CD4-positive, alpha-beta memory T cell (primary cell): Measurements from ENCODE around the gene NSD1. TPM values are rescaled to one million over a fixed set of nuclear protein-coding genes. Genes with fewer than 3 reads are reported as not detected.
"Not testable (repeated sequence)": the region's sequence is repeated elsewhere in the genome, so short reads cannot be mapped to it uniquely, and the experiment has no call there.

Experiments used
- CTCF ChIA-PET: fragments of 350-600 bp; sonication (Branson Sonifier 250); formaldehyde crosslinking; loops from one replicate; lab custom pipeline; 2021; ENCODE audit warnings: inconsistent platforms; ENCODE audit not compliant: partially characterized antibody; lab: Charles Lee
- POLR2A ChIA-PET: fragments of 350-600 bp; sonication (Branson Sonifier 250); formaldehyde crosslinking; loops from one replicate; lab custom pipeline; 2021; ENCODE audit not compliant: partially characterized antibody; lab: Charles Lee
- DNase-seq, 5 donors: peaks; one replicate each; pipeline versions ENCODE4 v3.0.0 to v3.0.0-alpha.2; 2020 to 2022; ENCODE audit warnings: mixed read lengths in 1 of 5
- H3K27ac ChIP-seq: one replicate; pipeline ENCODE4 v1.7.0; 2013; ENCODE audit warnings: low read depth, low read length
- H3K27me3 ChIP-seq: 2 replicates; pipeline ENCODE4 v1.7.0; 2013; ENCODE audit warnings: mild to moderate bottlenecking, low read length, moderate library complexity; ENCODE audit not compliant: insufficient read depth
- H3K36me3 ChIP-seq: 2 replicates; pipeline ENCODE4 v1.7.0; 2013; ENCODE audit warnings: mild to moderate bottlenecking, low read length, moderate library complexity; ENCODE audit not compliant: insufficient read depth
- H3K4me1 ChIP-seq: 2 replicates; pipeline ENCODE4 v1.7.0; 2013; ENCODE audit warnings: mild to moderate bottlenecking, low read length, moderate library complexity; ENCODE audit not compliant: insufficient read depth
- H3K4me3 ChIP-seq, 2 donors: one replicate each; pipeline ENCODE4 v1.7.0; 2013; ENCODE audit warnings: low read length in 2 of 2, mild to moderate bottlenecking in 1 of 2
- H3K9me3 ChIP-seq, 2 donors: one replicate each; pipeline ENCODE4 v1.7.0; 2013; ENCODE audit warnings: low read length in 2 of 2, control low read depth in 1 of 2; ENCODE audit not compliant: control insufficient read depth in 1 of 2
- H3K27ac Mint-ChIP-seq, 7 donors: one replicate each; pipeline ENCODE4 v1.8.0; 2020 to 2021; ENCODE audit warnings: mixed read lengths in 7 of 7, mild to moderate bottlenecking in 6 of 7, inconsistent platforms in 3 of 7, moderate library complexity in 3 of 7
- H3K27me3 Mint-ChIP-seq, 2 donors: one replicate each; pipeline ENCODE4 v1.8.0; 2020 to 2021; ENCODE audit warnings: mixed read lengths in 2 of 2
- H3K36me3 Mint-ChIP-seq, 2 donors: one replicate each; pipeline ENCODE4 v1.8.0; 2020 to 2021; ENCODE audit warnings: mixed read lengths in 2 of 2, inconsistent platforms in 1 of 2, mild to moderate bottlenecking in 1 of 2
- H3K4me1 Mint-ChIP-seq, 4 donors: one replicate each; pipeline ENCODE4 v1.8.0; 2020 to 2021; ENCODE audit warnings: mixed read lengths in 4 of 4, mild to moderate bottlenecking in 1 of 4
- H3K4me3 Mint-ChIP-seq, 8 donors: one replicate each; pipeline ENCODE4 v1.8.0; 2020 to 2021; ENCODE audit warnings: mixed read lengths in 8 of 8, mild to moderate bottlenecking in 7 of 8, moderate library complexity in 6 of 8, inconsistent platforms in 3 of 8
- H3K9me3 Mint-ChIP-seq, 8 donors: one replicate each; pipeline ENCODE4 v1.8.0; 2020 to 2021; ENCODE audit warnings: mixed read lengths in 8 of 8, mild to moderate bottlenecking in 5 of 8, inconsistent platforms in 3 of 8, moderate library complexity in 1 of 8
- intact Hi-C: fragments of 100-400 bp; cut with micrococcal nuclease; formaldehyde crosslinking; loops from one replicate; pipeline ENCODE4 v1.15.1; 2023
- polyA plus RNA-seq, 2 donors: library from polyadenylated mRNA; unstranded; fragments of 300-500 nt; fragmentation: Illumina TruSeq; gene quantifications; one replicate each; pipeline ENCODE4 v1.2.3, GENCODE V29; 2021
- total RNA-seq, 2 experiments: library from RNA; stranded (reverse); gene quantifications; one replicate each; pipeline ENCODE4 v1.2.3, GENCODE V29; 2021

Gene NSD1
- total and polyA plus RNA-seq, 4 experiments from 2014 or later: 14.3 to 122 (median 90.0) TPM

DNA sequence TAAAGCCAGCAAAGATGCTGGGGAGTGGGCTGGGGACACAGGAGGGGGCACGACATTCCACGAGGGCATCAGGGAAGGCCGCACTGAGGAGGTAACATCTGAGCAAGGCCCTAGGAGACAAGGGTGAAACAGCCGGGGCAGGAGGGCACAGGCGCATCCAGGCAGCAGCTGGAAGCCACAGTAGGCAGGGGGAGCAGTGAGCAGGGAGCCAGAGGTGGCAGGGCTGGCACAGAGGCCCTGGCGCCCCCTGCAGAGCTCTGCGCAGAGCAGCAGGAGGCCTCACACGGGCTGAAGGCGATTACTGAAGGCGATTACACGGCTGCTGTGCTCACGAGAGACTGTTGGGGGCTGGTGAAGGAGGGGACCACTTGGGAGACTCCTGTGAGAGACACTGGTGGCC lies 202.5 kb downstream of the NSD1 start:
- Mint-ChIP-seq H3K27ac (no peak overlapping the region), H3K27me3 (no peaks in the 10 kb centered on the region), H3K4me3 (no peak overlapping the region), H3K36me3 (peaks cover 26 to 56% of the 10 kb centered on the region in 2 donors), H3K9me3 (peaks cover 0 to 8% (median under 1%) of the 10 kb centered on the region in 8 donors), H3K4me1 (peaks cover 7 to 17% (median 9%) of the 10 kb centered on the region in 4 donors)
- POLR2A ChIA-PET: interaction anchor here (0.7 to 0.8 kb wide), 2 partner anchors 16 to 1720 kb away, joined by 3 read pairs; partner anchors contain the start of gene LMAN2
- H3K36me3 ChIP-seq: peaks cover 75% of the 10 kb centered on the region
- intact Hi-C loops: no loop called here
- no peaks in the 10 kb centered on the region for H3K27me3 ChIP-seq
- no peak for DNase-seq
- H3K4me1 ChIP-seq: no peaks in the 10 kb centered on the region
- no peak overlapping the region for H3K4me3 ChIP-seq
- H3K9me3 ChIP-seq: no peaks in the 10 kb centered on the region
- CTCF ChIA-PET: interaction anchor here (1.0 kb wide), 1 partner anchor 31 kb away, joined by 3 read pairs; no protein-coding TSS in a partner anchor
- no peak overlapping the region for H3K27ac ChIP-seq

DNA sequence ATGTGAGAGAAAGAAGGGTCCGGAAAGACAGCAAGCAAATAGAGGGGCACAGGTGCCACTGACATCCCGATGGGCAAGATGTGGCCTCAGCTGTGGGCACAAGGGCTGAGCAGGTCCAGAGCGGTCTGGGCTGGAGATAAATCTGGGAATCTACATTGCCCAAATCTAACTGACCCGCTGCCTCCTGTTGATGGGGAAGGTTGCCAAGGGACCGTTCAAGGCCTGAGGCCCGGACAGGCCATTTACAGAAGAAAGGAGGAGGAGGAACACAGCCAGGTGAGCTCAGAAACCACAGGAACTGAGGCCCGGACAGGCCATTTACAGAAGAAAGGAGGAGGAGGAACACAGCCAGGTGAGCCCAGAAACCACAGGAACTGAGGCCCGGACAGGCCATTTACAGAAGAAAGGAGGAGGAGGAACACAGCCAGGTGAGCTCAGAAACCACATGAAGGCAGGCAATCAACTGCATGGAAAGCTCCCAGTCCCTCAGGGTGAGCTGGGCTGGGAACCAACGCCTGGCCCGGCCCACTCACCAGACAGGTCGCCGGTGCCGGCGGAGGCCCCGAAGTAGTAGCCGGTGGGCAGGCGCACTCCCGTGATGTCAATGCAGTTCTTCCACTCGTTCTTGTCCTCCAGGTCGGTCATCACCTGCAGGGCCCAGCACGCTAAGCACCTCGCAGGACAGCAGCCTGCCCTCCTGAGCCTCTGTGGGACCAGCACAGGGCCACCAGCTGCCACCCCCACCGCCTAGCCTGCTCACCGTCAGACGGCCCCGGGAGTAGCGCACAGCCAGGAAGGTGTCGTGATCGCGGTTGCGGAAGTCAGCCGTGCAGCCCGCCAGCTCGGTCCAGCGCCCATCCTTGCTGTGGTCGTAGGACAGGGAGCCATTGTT lies 203.3 kb downstream of the NSD1 start:
- DNase-seq: no peak
- Histone ChIP-seq H3K9me3 (no peaks in the 10 kb centered on the region), H3K36me3 (peaks cover 74% of the 10 kb centered on the region), H3K4me3 (no peak overlapping the region), H3K4me1 (no peaks in the 10 kb centered on the region), H3K27ac (no peak overlapping the region), H3K27me3 (no peaks in the 10 kb centered on the region)
- intact Hi-C loops: no loop called here
- Mint-ChIP-seq H3K27ac (no peak overlapping the region), H3K36me3 (peaks cover 32 to 57% of the 10 kb centered on the region in 2 donors), H3K4me1 (peaks cover 10 to 23% (median 12%) of the 10 kb centered on the region in 4 donors), H3K27me3 (no peaks in the 10 kb centered on the region), H3K4me3 (no peak overlapping the region), H3K9me3 (peaks cover 0 to 8% (median under 1%) of the 10 kb centered on the region in 8 donors)
- ChIA-PET CTCF (interaction anchor here (1.0 kb wide), 1 partner anchor 32 kb away, joined by 3 read pairs; no protein-coding TSS in a partner anchor), POLR2A (interaction anchor here (0.7 kb wide), 1 partner anchor 1721 kb away, joined by 3 read pairs; no protein-coding TSS in a partner anchor)

DNA sequence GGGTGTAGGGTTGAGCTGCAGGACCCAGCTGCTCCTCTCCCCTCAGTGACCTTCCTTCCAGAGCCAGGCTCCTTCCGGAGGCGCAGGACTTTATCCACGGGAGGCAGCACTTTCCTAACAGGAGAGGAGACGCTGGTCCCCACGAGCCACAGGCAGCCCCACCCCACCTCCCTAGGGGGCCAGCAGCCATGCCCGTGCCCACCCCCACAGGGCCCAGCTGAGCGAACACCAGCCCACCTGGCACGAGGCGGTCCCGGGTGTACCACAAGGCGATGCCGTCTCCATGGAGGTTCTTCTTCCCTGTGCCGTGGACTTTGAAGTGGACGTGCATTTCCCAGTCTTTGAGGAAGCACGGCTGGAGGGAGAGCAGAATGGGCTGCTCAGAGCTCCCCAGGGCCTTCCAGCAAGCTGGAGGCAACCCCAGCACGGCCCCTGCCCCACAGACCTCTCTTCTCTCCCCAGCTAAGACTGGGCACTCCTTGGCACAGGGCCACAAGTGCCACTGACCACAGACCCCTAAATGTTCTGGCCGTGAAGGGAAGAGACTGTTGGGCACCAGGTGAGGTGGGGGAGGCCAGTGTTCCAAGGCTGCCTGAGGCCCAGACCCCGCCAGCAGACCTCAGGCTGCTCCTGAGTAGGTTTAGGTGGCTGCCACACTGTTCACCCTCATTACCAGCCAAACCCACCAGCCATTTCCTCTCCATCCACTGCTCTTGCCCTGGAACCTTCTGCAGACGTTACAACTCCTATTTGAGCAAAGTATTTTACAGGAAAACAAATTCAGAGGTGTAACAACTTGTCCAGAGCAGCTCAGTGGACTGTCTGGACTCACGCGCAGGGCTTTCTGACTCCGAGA lies 204.9 kb downstream of the NSD1 start:
- Histone ChIP-seq H3K9me3 (no peaks in the 10 kb centered on the region), H3K36me3 (peaks cover 67% of the 10 kb centered on the region), H3K27me3 (no peaks in the 10 kb centered on the region), H3K4me3 (no peak overlapping the region), H3K27ac (no peak overlapping the region), H3K4me1 (no peaks in the 10 kb centered on the region)
- intact Hi-C loops: no loop called here
- no peak overlapping the region for H3K4me3 Mint-ChIP-seq
- peaks cover 34 to 53% of the 10 kb centered on the region in 2 donors for H3K36me3 Mint-ChIP-seq
- H3K27ac Mint-ChIP-seq: no peak overlapping the region
- peaks cover 0 to 8% (median 1%) of the 10 kb centered on the region in 8 donors for H3K9me3 Mint-ChIP-seq
- CTCF ChIA-PET: interaction anchor here (0.7 to 1.6 kb wide), 3 partner anchors 51 to 225 kb away, joined by 3 to 5 read pairs (median 3); no protein-coding TSS in a partner anchor
- peaks cover 11 to 25% (median 15%) of the 10 kb centered on the region in 4 donors for H3K4me1 Mint-ChIP-seq
- POLR2A ChIA-PET: interaction anchor here (1.2 kb wide), 1 partner anchor 12 kb away, joined by 5 read pairs; no protein-coding TSS in a partner anchor
- DNase-seq: no peak
- no peaks in the 10 kb centered on the region for H3K27me3 Mint-ChIP-seq

DNA sequence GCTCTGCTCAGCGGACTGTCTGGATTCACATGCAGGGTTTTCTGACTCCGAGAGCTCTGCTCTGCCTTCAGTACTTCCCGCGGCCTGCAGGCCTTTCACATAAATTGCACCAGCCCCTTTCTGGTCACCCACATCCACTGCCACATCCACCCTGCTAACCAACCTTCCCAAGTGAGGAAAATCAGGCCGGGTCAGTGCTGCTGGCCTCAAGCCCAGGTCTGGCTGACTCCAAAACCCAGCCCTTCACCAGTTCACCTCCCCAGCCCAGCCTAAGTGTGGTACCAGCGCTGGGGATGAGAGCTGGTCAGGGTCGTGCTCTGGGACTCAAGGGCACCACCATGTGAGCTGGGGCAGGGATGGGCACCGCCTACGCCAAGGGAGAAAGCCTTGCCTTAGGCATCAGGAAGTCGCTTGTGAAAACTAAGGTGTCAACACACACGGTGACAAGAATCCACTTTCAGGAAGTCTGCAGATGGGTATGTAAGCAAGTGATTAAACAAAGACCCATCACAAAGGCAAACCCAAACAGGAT lies 205.6 kb downstream of the NSD1 start:
- peaks cover 14 to 26% (median 18%) of the 10 kb centered on the region in 4 donors for H3K4me1 Mint-ChIP-seq
- DNase-seq: no peak
- H3K27me3 Mint-ChIP-seq: no peaks in the 10 kb centered on the region
- intact Hi-C loops: no loop called here
- ChIA-PET POLR2A (interaction anchor here (1.2 kb wide), 1 partner anchor 11 kb away, joined by 5 read pairs; no protein-coding TSS in a partner anchor), CTCF (interaction anchor here (0.9 to 1.6 kb wide), 2 partner anchors 50 to 225 kb away, joined by 3 to 5 read pairs; no protein-coding TSS in a partner anchor)
- Histone ChIP-seq H3K36me3 (peaks cover 61% of the 10 kb centered on the region), H3K27me3 (no peaks in the 10 kb centered on the region), H3K9me3 (no peaks in the 10 kb centered on the region), H3K27ac (no peak overlapping the region), H3K4me3 (no peak overlapping the region), H3K4me1 (no peaks in the 10 kb centered on the region)
- H3K36me3 Mint-ChIP-seq: peaks cover 37 to 50% of the 10 kb centered on the region in 2 donors
- H3K27ac Mint-ChIP-seq: peak overlapping the region in 2 of 7 donors; percentile 22 to 36
- H3K4me3 Mint-ChIP-seq: no peak overlapping the region
- H3K9me3 Mint-ChIP-seq: peaks cover 0 to 8% (median 1%) of the 10 kb centered on the region in 8 donors

DNA sequence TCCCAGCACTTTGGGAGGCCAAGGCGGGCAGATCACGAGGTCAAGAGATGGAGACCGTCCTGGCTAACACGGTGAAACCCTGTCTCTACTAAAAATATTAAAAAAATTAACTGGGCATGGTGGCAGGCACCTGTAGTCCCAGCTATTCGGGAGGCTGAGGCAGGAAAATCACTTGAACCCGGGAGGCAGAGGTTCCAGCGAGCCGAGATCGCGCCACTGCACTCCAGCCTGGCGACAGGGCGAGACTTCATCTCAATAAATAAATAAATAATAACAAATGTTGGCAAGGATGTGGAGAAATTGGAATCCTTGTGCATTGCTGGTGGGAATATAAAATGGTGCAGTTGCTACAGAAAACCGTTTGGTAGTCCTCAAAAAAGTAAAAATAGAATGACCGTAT lies 209.4 kb downstream of the NSD1 start:
- H3K27ac Mint-ChIP-seq, H3K27me3 Mint-ChIP-seq, H3K4me3 ChIP-seq, H3K9me3 Mint-ChIP-seq, intact Hi-C loops, H3K4me3 Mint-ChIP-seq, POLR2A ChIA-PET, H3K9me3 ChIP-seq, H3K27ac ChIP-seq, DNase-seq, H3K27me3 ChIP-seq: not testable (repeated sequence)
- CTCF ChIA-PET: interaction anchor here (1.2 kb wide), 1 partner anchor 61 kb away, joined by 4 read pairs; no protein-coding TSS in a partner anchor
- peaks cover 26 to 41% (median 33%) of the 10 kb centered on the region in 4 donors for H3K4me1 Mint-ChIP-seq
- Histone ChIP-seq H3K4me1 (peaks cover 17% of the 10 kb centered on the region), H3K36me3 (peaks cover 28% of the 10 kb centered on the region)
- peaks cover 24 to 50% of the 10 kb centered on the region in 2 donors for H3K36me3 Mint-ChIP-seq

DNA sequence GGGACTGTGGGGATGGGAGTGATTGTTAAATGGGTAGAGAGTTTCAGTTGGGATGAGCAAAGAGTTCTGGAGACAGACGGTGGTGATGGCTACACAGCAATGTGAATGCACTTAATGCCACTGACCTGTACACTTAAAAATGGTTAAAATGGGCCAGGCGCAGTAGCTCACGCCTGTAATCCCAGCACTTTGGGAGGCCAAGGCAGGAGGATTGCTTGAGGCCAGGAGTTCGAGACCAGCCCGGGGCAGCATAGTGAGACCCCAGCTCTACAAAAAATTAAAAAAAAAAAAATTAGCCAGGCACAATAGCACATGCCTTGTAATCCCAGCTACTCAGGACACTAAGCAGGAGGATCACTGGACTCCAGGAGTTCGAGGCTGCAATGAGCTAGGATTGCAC lies 210.2 kb downstream of the NSD1 start:
- Histone ChIP-seq H3K4me3 (no peak overlapping the region), H3K4me1 (peaks cover 20% of the 10 kb centered on the region), H3K9me3 (no peaks in the 10 kb centered on the region), H3K27ac (no peak overlapping the region), H3K27me3 (no peaks in the 10 kb centered on the region), H3K36me3 (peaks cover 22% of the 10 kb centered on the region)
- Mint-ChIP-seq H3K4me3 (no peak overlapping the region), H3K27ac (no peak overlapping the region), H3K9me3 (peaks cover 0 to 8% (median 1%) of the 10 kb centered on the region in 8 donors), H3K36me3 (peaks cover 24 to 50% of the 10 kb centered on the region in 2 donors), H3K4me1 (peaks cover 26 to 42% (median 33%) of the 10 kb centered on the region in 4 donors), H3K27me3 (no peaks in the 10 kb centered on the region)
- intact Hi-C loops: no loop called here
- CTCF ChIA-PET: interaction anchor here (0.7 to 1.3 kb wide), 2 partner anchors 40 to 47 kb away, joined by 3 read pairs; partner anchors contain the start of genes PRELID1 and RAB24
- DNase-seq: no peak
- POLR2A ChIA-PET: interaction anchor here (0.6 to 0.8 kb wide), 2 partner anchors 31 to 154 kb away, joined by 3 read pairs; partner anchors contain the start of gene PDLIM7
